GM11168 (cell line): ENCODE data around the gene MAN1A1.
"Not testable (repeated sequence)": the region's sequence is repeated elsewhere in the genome, so short reads cannot be mapped to it uniquely, and the experiment has no call there.

Source experiments
- in situ Hi-C: fragments of 300-500 bp; cut with MboI; formaldehyde crosslinking; loops from one replicate; pipeline ENCODE4 v1.12.0; 2022; ENCODE audit warnings: low sequenced_read_pairs; ENCODE audit not compliant: unreplicated experiment

The MAN1A1 gene

DNA sequence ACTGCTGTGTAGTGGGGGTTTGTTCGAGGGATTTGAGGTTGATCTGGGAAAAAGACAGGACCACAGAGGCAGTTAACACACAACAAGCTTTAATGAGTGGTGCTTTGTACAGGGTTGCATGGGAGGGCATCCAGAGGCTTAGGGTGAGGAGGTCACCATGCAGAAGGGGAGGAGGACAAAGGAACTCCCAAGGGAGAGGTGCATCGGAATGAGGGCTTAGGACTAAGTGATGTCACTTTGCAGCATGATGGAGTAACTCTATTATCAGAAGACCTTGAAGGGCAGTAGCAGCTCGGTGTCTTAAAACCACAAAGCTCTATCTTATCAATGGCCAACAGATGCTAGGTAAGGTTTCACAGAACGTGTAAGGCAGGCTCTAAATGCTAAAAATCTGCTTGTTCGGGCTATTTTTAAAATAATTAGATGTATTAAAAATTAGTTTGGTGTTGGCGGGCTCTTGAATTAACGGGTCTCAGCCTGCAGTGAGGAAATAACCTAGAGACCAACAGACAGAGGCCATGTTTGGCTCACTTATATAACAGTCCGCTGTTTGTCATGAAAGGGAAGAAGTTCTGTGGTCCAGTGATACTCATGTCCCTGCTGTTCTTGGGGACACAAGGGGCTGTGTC, 37.9 kb downstream of the MAN1A1 start:
- in situ Hi-C loops = no loop called here

DNA sequence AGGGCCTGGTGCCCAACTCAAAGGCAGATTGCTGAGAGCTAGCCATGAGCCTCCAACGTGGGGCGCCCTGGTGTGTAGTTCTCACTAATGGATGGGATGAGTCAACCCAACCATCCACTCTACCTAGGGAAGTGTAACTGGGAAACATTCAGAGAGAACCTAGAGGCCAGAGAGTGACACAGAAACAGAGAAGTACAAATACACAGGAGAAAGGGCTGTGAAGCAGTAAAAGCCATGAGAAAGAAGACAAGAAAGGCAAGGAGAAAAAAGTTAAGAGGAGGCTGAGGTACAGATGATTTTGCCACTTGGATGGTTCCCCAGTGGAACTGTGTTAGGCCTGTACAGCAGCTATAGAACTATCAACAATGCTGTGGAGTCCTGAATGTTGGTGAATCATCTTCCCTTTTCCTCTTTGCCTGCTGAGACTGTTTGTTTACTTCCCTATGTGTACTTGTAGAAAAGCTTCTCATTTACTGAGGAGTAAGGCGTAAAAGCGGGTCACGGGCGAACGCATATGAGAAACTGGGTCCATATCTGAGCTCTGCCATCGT, 39.0 kb downstream of the MAN1A1 start:
- in situ Hi-C loops = no loop called here

GRCh38 chr6:119308991-119309657, 40.4 kb downstream of the MAN1A1 start:
- in situ Hi-C loops = no loop called here

DNA sequence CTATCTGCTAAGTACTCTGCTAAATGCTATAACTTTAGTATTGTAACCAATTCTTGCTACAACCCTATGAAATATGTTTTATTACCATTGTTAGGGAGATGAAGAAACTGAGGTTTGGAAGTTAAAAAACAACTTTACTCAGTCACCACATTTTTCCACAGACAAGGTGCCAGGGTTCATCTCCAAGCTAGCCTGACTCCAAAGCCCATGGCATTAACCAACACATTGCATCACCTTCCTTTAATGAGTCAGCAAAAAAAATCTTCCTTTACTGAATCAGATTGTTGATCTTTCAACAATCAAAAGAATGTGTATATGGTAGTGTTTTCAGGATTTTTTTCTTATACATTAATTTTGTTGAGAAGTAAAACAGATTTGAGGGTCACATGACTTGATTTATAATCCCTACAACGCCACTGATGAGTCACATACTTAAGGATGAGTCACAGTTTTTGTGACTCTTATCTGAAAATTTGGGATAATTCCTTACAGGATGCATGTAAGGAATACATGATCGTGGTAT, 41.5 kb downstream of the MAN1A1 start:
- in situ Hi-C loops = no loop called here

- in situ Hi-C loops = no loop called here
Measured at GRCh38 chr6:119307056-119307455, 42.5 kb downstream of the MAN1A1 start.

- in situ Hi-C loops = no loop called here
Measured at GRCh38 chr6:119306396-119306968, 43.1 kb downstream of the MAN1A1 start.

DNA sequence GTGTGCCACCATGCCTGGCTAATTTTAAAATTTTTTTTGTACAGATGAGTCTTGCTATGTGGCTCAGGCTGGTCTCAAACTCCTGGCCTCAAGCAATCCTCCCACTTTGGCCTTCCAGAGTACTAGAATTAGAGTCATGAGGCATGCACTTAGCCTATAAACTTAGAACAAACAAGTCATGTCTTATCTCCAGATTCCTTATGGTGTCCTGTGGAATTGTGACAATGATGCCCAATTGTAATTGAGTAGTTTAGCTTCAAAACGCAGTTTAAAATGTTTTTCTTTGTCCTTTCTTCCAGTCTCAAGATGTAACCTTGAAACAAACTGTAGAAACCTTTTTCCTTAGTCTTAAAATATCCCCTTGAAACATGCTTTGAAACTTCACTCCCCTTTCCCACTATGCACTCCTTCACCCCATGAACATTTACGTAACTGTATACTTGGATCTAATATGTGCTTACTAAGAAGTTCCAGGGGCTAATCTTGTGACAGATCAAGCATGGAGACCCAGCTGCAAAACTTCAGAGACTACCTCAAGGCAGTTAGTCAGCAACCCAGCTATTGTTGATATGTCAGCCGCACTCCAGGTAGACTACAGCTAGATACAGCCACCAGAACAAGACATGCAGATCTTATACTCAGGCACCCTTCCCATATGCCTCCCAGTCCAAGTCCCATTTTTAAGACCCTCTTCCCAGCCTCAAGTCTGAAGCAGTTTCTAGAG, 46.2 kb downstream of the MAN1A1 start:
- in situ Hi-C loops = no loop called here

- in situ Hi-C loops = no loop called here
Measured at GRCh38 chr6:119301429-119301828, 48.1 kb downstream of the MAN1A1 start.

- in situ Hi-C loops = no loop called here
Measured at GRCh38 chr6:119299694-119300093, 49.9 kb downstream of the MAN1A1 start.

- in situ Hi-C loops = no loop called here
Measured at GRCh38 chr6:119297049-119297448, 52.5 kb downstream of the MAN1A1 start.

DNA sequence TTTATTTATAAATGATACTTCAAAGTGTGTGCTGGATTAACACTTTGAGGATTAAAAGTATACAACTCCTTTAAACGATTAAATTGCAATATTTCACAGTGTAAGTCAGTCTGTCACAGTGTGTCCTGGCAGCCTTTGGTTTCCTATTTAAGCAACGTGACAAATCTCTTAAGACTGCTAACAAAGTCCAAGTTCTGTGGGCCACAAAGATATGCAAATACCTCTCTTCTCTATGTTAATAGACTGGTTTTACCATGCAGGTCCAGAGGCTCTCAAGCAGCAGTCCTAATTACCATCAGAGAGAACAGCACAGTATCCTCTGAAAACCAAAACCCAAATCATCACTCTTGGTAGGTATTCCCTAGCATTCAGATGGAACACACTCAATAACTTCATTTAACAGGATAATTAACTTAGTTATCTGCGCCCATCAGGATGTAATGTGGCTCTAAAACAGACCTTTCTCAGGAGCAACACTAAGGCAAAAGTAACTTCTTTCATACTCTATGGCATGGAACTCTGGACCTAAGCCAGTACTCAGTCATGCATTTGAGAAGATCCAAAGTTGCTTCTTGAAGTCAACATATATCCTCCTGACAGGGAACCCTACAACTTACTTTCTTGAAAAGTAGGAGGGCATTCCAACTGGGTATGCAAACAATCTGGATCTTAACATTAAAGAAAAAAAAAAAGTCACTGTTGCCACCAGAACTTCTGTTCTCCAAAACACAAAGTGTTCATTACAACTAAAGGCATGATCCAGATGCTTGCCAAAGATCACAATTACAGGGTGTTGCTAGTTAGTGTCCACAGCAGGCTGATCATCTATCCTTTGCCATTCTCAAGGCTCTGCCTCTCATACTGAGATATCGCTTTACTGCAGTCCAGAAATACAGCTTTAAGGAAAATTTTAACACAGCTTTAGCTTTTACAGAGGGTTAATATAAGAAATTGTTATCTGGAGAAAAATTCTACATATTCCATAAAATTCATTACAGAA, 53.2 kb downstream of the MAN1A1 start:
- in situ Hi-C loops = no loop called here

DNA sequence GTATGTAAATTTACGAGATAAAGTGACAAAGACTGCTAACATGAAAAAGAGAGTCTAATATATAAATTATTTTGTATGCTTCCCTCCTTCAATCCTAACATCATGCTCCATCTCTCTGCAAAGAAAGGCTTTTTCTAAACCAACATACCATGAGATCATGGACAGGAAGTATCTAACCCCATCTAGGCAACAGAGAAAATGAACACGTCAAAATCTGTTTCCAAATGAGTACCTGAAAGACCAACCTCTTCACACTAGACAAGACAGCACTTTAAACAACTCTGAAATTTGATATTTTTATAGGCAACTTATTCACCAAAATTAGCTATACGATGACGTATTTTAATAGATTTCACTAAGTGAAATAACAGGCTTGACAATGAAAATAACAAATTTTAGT, 54.6 kb downstream of the MAN1A1 start:
- in situ Hi-C loops = no loop called here

DNA sequence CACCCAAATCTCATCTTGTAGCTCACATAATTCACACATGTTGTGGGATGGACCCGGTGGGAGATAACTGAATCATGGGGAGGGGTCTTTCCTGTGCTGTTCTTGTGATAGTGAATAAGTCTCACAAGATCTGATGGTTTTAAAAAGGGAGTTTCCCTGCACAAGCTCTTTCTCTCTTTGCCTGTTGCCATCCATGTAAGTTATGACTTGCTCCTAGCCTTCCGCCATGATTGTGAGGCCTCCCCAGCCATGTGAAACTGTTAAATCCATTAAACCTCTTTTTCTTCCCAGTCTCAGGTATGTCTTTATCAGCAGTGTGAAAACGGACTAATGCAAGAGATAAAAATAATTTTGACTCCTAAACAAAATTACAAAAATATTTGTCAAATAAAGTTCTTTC, 58.5 kb downstream of the MAN1A1 start:
- in situ Hi-C loops = not testable (repeated sequence)

DNA sequence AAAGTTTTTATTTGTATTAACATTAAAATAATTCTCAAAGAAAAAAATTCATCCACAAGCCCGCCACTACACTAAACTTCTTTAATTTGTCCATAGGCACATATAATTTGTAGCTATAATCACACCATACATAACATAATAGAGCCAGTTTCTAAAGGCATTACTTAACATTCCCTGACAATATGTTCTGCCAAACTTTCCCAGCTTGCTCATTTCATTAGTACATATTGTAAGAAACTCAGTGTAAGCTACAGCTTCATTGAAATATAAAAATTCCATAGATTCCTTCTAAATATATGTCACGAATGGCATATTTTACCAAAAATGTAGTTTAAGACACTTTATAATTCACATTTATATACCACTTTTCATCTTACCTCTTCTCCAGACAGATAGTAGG, 59.3 kb downstream of the MAN1A1 start:
- in situ Hi-C loops = no loop called here

DNA sequence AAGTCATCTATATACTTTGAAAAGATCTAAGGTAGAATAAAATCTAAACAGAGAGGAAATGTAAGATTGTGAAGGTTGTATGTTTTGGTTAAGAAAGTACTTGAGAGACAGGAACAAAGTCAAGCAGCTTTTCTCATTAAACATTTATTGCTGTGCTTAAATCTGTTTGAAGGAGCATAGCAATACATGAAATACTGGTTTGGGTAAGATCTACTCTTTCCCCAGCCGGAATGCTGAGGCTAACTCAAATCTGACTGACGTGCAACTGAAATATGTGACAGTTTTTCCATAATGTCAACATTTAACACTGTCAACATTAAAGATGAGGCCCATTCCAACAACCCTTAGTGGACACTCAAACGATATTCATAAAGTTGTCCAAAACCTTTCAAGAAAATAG, 59.9 kb downstream of the MAN1A1 start:
- in situ Hi-C loops = no loop called here

DNA sequence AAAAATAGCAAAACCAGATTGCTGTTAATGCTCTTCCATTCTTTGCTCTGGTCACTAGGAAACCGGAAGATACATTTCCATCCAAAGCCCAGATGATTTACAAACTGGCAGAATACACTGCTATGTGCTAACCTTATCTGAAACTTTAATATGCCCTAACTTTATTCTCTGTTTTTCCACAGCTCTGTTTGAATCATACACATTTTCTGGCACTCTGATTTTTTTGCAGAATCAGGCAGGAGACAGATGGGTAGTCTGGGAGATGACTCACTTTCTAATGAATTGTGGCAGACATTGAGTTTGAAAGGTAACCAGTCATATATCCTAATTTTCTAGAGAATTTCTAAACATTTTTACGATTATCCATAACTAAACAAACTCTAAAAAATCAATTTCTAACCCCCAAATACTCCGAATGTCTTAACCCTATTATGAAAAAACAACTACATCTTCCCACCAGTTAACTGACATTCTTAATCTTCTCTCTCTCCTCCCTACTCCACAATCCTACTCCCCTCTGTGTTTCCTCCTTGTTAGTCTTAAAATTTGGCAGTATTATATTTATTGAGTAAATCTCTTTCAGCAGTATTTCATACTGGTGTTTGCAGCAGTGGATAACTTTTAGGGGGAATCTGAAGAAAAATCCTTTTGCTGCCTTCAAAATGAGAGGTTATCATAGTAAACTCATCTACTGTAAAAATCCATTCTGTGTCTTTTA, 63.5 kb downstream of the MAN1A1 start:
- in situ Hi-C loops = no loop called here

GRCh38 chr6:119284861-119285521, 64.6 kb downstream of the MAN1A1 start:
- in situ Hi-C loops = no loop called here

- in situ Hi-C loops = no loop called here
Measured at GRCh38 chr6:119283979-119284545, 65.5 kb downstream of the MAN1A1 start.
